SU-DHL-6 (cell line): ENCODE results near the gene HSD11B2.

Experiments used
- H2AFZ ChIP-seq: fragments of 200-600 bp; sonication (generic); 2 replicates; pipeline ENCODE4 v1.6.1; 2014; ENCODE audit warnings: low read depth, mild to moderate bottlenecking, moderate library complexity, mixed read lengths, antibody characterized with exemption, low read length; ENCODE audit not compliant: severe bottlenecking
- H3F3A ChIP-seq: fragments of 200-600 bp; shearing (Covaris generic); 2 replicates; pipeline ENCODE4 v1.6.0; 2016; ENCODE audit warnings: antibody characterized with exemption, mild to moderate bottlenecking; ENCODE audit not compliant: insufficient read depth
- H3K27ac ChIP-seq: fragments of 200-600 bp; sonication (generic); 2 replicates; pipeline ENCODE4 v1.5.1; 2016; ENCODE audit warnings: low read depth, mild to moderate bottlenecking, low read length, moderate library complexity, mixed read lengths
- H3K27me3 ChIP-seq: fragments of 200-600 bp; sonication (generic), shearing (Covaris generic); 2 replicates; pipeline ENCODE4 v1.6.0; 2014; ENCODE audit warnings: mild to moderate bottlenecking, low read length
- H3K36me3 ChIP-seq: fragments of 200-600 bp; sonication (generic); 2 replicates; pipeline ENCODE4 v1.6.1; 2014; ENCODE audit warnings: mild to moderate bottlenecking, low read length, mixed read lengths
- H3K4me2 ChIP-seq: fragments of 300-600, 200-600 bp; shearing (Covaris generic), sonication (generic); 2 replicates; pipeline ENCODE4 v1.6.0; 2014; ENCODE audit warnings: low read length, low read depth, mild to moderate bottlenecking; ENCODE audit not compliant: poor library complexity, severe bottlenecking
- H3K4me3 ChIP-seq: fragments of 200-600 bp; sonication (generic); 2 replicates; pipeline ENCODE4 v1.5.1; 2014; ENCODE audit warnings: antibody characterized with exemption, low read length, mild to moderate bottlenecking, mixed read lengths; ENCODE audit not compliant: insufficient read depth, poor library complexity, severe bottlenecking
- H3K79me2 ChIP-seq: fragments of 200-600 bp; sonication (generic); 2 replicates; pipeline ENCODE4 v1.6.1; 2014; ENCODE audit warnings: mild to moderate bottlenecking, low read length, moderate library complexity; ENCODE audit not compliant: insufficient read depth
- H3K9ac ChIP-seq: fragments of 200-600 bp; sonication (generic); 2 replicates; pipeline ENCODE4 v1.7.0; 2014; ENCODE audit warnings: mild to moderate bottlenecking, low read length
- H3K9me2 ChIP-seq: fragments of 200-600 bp; sonication (generic); replicated peaks from 2 replicates; pipeline ENCODE4 v1.6.1; 2014; ENCODE audit warnings: low read length; ENCODE audit not compliant: insufficient read depth
- H3K9me3 ChIP-seq: fragments of 200-600 bp; sonication (generic); 2 replicates; pipeline ENCODE4 v1.6.1; 2014; ENCODE audit warnings: low read length, mixed read lengths; ENCODE audit not compliant: insufficient read depth
- H4K20me1 ChIP-seq: fragments of 200-600 bp; sonication (generic); 2 replicates; pipeline ENCODE4 v1.6.1; 2014; ENCODE audit warnings: low read depth, mild to moderate bottlenecking, antibody characterized with exemption, low read length, moderate library complexity, mixed read lengths
- CTCF ChIP-seq: fragments of 200-600 bp; sonication (generic); IDR thresholded peaks from one replicate; pipeline ENCODE4 v1.5.1; 2017; ENCODE audit warnings: antibody characterized with exemption, mild to moderate bottlenecking, low read length, moderate library complexity; ENCODE audit not compliant: insufficient read depth, poor library complexity, severe bottlenecking
- EZH2phosphoT487 ChIP-seq: fragments of 200-600 bp; sonication (generic), shearing (Covaris generic); conservative IDR thresholded peaks from 2 replicates; pipeline ENCODE4 v1.6.1; 2018; ENCODE audit warnings: mild to moderate bottlenecking, antibody characterized with exemption, low read length, moderate library complexity, mixed read lengths

The HSD11B2 gene

GRCh38 chr16:67451061-67451703, 20.3 kb downstream of the HSD11B2 start:
- Histone ChIP-seq H3K27ac (no peak overlapping the region), H3K9ac (no peak overlapping the region)
- TF ChIP-seq CTCF (no peak), EZH2phosphoT487 (no peak)

GRCh38 chr16:67451704-67452435, 20.9 kb downstream of the HSD11B2 start:
- H3K9me2 ChIP-seq: no peaks in the 10 kb centered on the region
- no peaks in the 10 kb centered on the region for H4K20me1 ChIP-seq
- no peak overlapping the region for H3K27ac ChIP-seq

More at GRCh38 chr16:67451061-67451703, 20.3 kb downstream of the HSD11B2 start:
- Histone ChIP-seq H2AFZ (no peak overlapping the region), H3K4me2 (no peak overlapping the region), H3K9me2 (no peaks in the 10 kb centered on the region), H3K4me3 (no peak overlapping the region), H3F3A (no peaks in the 10 kb centered on the region), H3K27me3 (no peaks in the 10 kb centered on the region), H4K20me1 (no peaks in the 10 kb centered on the region), H3K9me3 (no peaks in the 10 kb centered on the region), H3K36me3 (no peaks in the 10 kb centered on the region), H3K79me2 (no peaks in the 10 kb centered on the region; the same call in 1 of the 2 replicates)

GRCh38 chr16:67454104-67454503, 23.2 kb downstream of the HSD11B2 start:
- Histone ChIP-seq H2AFZ (no peak overlapping the region), H3F3A (no peaks in the 10 kb centered on the region), H3K27me3 (no peaks in the 10 kb centered on the region), H3K9me3 (no peaks in the 10 kb centered on the region), H3K36me3 (no peaks in the 10 kb centered on the region), H3K9me2 (no peaks in the 10 kb centered on the region), H3K9ac (no peak overlapping the region), H3K4me2 (no peak overlapping the region), H3K4me3 (no peak overlapping the region), H3K79me2 (no peaks in the 10 kb centered on the region), H4K20me1 (no peaks in the 10 kb centered on the region), H3K27ac (no peak overlapping the region)
- no peak for TF ChIP-seq CTCF
- no peak for TF ChIP-seq EZH2phosphoT487

More at GRCh38 chr16:67451704-67452435, 20.9 kb downstream of the HSD11B2 start:
- Histone ChIP-seq H2AFZ (no peak overlapping the region), H3K4me3 (no peak overlapping the region), H3K27me3 (no peaks in the 10 kb centered on the region), H3F3A (no peaks in the 10 kb centered on the region), H3K9me3 (no peaks in the 10 kb centered on the region), H3K36me3 (no peaks in the 10 kb centered on the region), H3K9ac (no peak overlapping the region), H3K79me2 (no peaks in the 10 kb centered on the region), H3K4me2 (no peak overlapping the region)
- TF ChIP-seq CTCF: no peak
- no peak for TF ChIP-seq EZH2phosphoT487
